H1 (cell line): Measurements from ENCODE around the gene RNASE3.

Source experiments
- BACH1 ChIP-seq: IDR thresholded peaks from 2 replicates; pipeline ENCODE4 v1.6.1; 2012; ENCODE audit warnings: low read length, improper control_type of control experiment
- CHD2 ChIP-seq: IDR thresholded peaks from 2 replicates; pipeline ENCODE4 v1.6.1; 2012; ENCODE audit warnings: low read length, improper control_type of control experiment
- CTCF ChIP-seq, 3 experiments: IDR thresholded peaks; 1 replicate in 2 of 3; 2 replicates in 1 of 3; pipeline versions ENCODE4 v1.5.1 to v1.6.1; 2011; ENCODE audit warnings: low read length in 3 of 3, mild to moderate bottlenecking in 3 of 3, inconsistent platforms in 2 of 3, low read depth in 1 of 3, moderate library complexity in 1 of 3; ENCODE audit not compliant: insufficient read depth in 1 of 3; ENCODE audit errors: control extremely low read depth in 1 of 3
- EGR1 ChIP-seq: IDR thresholded peaks from 2 replicates; pipeline ENCODE4 v1.6.1; 2011; ENCODE audit warnings: low read depth, low read length, borderline replicate concordance
- EP300 ChIP-seq, 2 experiments: IDR thresholded peaks; 1 replicate in 1 of 2; 2 replicates in 1 of 2; pipeline ENCODE4 v1.6.1; 2011 to 2012; ENCODE audit warnings: low read depth in 2 of 2, low read length in 2 of 2, mild to moderate bottlenecking in 2 of 2, borderline replicate concordance in 1 of 2, inconsistent platforms in 1 of 2, moderate library complexity in 1 of 2
- EZH2 ChIP-seq: fragments of 200-600 bp; sonication (generic); IDR thresholded peaks from 2 replicates; pipeline ENCODE4 v1.7.1; 2012; ENCODE audit warnings: low read depth, mild to moderate bottlenecking, moderate library complexity, low read length, inconsistent platforms; ENCODE audit not compliant: severe bottlenecking
- JUND ChIP-seq: IDR thresholded peaks from 2 replicates; pipeline ENCODE4 v1.6.1; 2011; ENCODE audit warnings: mild to moderate bottlenecking, improper control_type of control experiment, low read length
- NRF1 ChIP-seq: IDR thresholded peaks from 2 replicates; pipeline ENCODE4 v1.6.1; 2011; ENCODE audit warnings: mild to moderate bottlenecking, low read depth, low read length, improper control_type of control experiment
- POLR2A ChIP-seq, 2 experiments: IDR thresholded peaks; 1 replicate in 1 of 2; 2 replicates in 1 of 2; pipeline ENCODE4 v1.6.1; 2011; ENCODE audit warnings: low read depth in 2 of 2, low read length in 2 of 2, mild to moderate bottlenecking in 2 of 2; ENCODE audit errors: control extremely low read depth in 1 of 2
- POU5F1 ChIP-seq: IDR thresholded peaks from 2 replicates; pipeline ENCODE4 v1.6.1; 2011; ENCODE audit warnings: low read depth, mild to moderate bottlenecking, low read length, moderate library complexity
- ZNF274 ChIP-seq: IDR thresholded peaks from 2 replicates; pipeline ENCODE4 v1.7.0; 2012; ENCODE audit warnings: low read length, borderline replicate concordance; ENCODE audit errors: extremely low read depth

- TF ChIP-seq EZH2 (no peak), CTCF (IDR thresholded peaks at IDR 0.05; ENCODE audit: control extremely low read depth in 1 of 3, insufficient read depth in 1 of 3, low read depth in 1 of 3, low read length in 3 of 3) (no peak), NRF1 (no peak), BACH1 (no peak), ZNF274 (no peak), POLR2A (IDR thresholded peaks at IDR 0.05; ENCODE audit: control extremely low read depth in 1 of 2, low read depth in 2 of 2, low read length in 2 of 2) (no peak), EP300 (IDR thresholded peaks at IDR 0.05; ENCODE audit: borderline replicate concordance in 1 of 2, low read depth in 2 of 2, low read length in 2 of 2) (no peak), POU5F1 (no peak), CHD2 (no peak), JUND (no peak), EGR1 (no peak)
These were observed 14.5 kb downstream of the RNASE3 start for GRCh38 chr14:20905676-20906075.
